GM21367 (cell line): ENCODE results near the gene NDC1.
"Not testable (repeated sequence)": the region's sequence is repeated elsewhere in the genome, so short reads cannot be mapped to it uniquely, and the experiment has no call there.

Experiments used
- ATAC-seq: cut with Tn5 transposase; IDR thresholded peaks from one replicate; pipeline ENCODE4 v1.9.1; 2021; ENCODE audit not compliant: unreplicated experiment

Gene NDC1

GRCh38 chr1:53766194-53766742, 71.8 kb downstream of the NDC1 start:
- ATAC-seq = no peak

- ATAC-seq = no peak
These were observed 72.4 kb downstream of the NDC1 start for GRCh38 chr1:53765657-53766056.

DNA sequence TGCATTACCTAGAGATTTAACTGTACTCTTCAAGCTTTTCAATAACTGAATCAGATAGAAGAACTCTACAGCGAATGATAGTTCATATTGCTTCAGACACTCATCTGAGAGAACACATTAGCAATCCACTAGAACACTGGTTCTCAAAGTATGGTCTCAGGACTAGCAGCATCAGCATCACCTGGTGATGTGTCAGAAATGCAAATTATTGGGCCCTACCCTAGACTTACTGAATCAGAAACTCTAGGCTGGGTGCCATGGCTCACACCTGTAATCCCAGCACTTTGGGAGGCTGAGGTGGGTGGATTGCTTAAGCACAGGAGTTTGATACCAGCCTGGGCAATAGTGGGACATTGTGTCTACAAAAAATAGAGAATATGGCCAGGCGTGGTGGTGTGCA, 74.2 kb downstream of the NDC1 start:
- no peak for ATAC-seq

DNA sequence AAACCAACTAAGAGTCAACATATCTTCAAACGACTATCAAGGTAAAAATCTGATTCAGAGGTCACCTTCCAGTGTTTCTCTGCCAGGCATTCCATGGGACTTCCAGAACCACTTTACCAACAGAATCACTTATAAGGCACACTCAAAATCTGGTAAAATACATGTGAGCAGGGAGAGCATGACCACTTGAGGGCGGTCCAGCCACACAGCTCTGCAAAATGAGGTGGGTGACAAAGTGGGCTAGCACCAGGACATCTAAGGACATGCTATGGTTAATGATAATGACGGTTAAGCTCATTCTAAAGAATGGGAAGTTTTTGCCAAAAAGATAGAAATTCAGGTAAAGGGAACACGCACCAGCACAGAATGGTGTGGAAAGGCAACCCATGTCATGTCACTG, 74.6 kb downstream of the NDC1 start:
- no peak for ATAC-seq

DNA sequence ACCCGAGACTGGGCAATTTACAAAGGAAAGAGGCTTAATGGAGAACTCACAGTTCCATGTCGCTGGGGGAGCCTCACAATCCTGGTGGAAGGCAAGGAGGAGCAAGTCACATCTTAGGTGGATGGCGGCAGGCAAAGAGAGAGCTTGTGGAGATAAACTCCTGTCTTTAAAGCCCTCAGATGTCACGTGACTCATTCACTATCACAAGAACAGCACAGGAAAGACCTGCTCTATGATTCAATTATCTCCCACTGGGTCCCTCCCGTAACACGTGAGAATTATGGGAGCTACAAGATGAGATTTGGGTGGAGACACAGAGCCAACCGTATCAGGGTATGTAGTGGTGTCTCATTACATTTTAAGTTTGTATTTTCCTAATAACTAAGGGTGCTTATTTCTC, 77.6 kb downstream of the NDC1 start:
- ATAC-seq = not testable (repeated sequence)

DNA sequence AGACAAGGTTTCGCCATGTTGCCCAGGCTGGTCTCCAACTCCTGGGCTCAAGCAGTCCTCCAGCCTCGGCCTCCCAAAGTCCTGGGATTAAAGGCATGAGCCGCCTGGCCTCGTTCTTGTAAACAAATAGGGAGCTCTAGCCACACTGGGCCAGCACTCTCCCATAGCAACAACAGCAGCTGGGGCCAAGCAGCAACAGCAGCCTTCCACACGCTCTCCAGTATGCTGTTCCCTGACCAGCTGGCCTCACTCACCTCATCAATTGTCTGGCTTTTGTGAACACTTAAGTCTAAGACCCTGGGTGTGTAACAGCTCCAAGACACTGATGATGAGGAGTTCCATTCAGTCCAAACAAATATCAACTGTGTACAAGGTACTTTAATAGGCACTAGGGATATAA, 82.2 kb downstream of the NDC1 start:
- ATAC-seq = no peak

- no peak for ATAC-seq
These were observed 83.4 kb downstream of the NDC1 start for GRCh38 chr1:53754484-53755312.

- no peak for ATAC-seq
These were observed 85.8 kb downstream of the NDC1 start for GRCh38 chr1:53752281-53752680.

DNA sequence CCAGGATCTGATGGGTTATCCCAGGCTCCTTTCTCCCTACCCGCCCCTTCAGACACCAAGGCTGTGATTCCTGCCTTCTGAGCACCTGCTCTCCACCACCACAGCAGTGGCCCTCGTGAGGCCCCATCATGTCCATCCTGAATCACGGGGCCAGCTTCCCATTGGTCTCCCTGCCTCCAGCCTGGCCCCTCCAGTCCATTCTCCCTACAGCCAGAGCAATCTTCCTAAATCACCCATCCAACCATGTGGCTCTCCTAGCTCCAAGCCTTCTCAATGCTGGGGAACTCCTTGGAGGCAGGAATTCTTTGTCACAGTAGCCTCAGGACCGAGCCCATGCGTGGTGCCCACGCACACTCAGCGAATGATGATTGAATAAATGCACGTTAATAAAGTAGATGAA, 90.3 kb downstream of the NDC1 start:
- no peak for ATAC-seq

DNA sequence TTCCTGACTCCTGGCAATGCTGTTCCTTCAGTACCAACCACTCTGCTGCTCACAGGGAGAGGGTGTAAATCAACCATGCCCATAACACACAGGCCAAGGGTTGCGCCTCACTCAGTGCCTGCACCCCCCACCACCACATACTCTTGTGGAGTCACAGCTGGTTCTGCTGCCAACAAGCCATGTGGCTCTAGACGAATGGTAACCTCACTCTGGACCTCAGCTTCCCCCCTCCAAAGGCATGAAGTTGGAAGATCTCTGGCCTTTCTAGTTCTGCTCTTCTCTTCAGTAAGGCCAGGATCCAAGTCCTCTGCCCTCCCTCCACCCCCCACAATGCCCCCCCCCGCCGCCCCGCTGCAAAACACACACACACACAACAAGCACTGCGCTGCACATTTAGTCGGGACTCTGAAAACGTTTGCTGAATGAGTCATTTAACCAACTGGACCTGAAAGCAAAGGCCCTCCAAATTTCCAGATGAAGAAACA, 97.4 kb downstream of the NDC1 start:
- ATAC-seq = no peak

DNA sequence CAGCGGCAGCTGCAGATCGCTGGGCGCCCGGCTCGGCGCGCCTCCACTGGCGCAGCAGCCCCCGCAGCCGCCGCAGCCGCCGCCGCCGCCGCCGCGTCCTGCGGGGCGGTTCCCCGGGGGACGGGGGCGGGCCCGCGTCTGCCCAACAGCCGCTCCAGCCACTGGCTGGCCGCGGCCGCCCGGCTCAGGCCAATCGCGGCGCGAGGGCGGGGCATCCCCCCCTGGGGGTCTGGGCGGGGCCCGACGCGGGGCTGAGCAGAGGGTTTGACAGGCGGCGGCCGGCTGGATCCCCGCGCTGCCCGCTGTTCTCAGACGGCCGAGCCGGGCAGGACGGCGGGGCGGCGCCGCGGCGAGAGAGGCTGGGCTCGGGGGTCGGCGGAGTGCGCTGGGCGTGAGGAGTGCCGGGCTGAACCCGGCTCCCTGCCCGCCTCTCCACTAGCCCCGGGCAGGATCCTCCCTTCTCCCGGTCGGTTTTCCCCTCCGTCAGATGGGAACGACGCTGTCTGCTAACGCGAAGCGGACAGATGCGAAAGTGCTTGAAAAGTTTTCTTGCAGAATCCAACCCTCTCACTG, 98.9 kb downstream of the NDC1 start, which contains the start of gene GLIS1:
TSS of gene GLIS1 (minus strand) at position 56 of the 573 bp plus-strand sequence. CDS start 1,100 bp downstream, outside the sequence.
- peak; percentile 96 for ATAC-seq

DNA sequence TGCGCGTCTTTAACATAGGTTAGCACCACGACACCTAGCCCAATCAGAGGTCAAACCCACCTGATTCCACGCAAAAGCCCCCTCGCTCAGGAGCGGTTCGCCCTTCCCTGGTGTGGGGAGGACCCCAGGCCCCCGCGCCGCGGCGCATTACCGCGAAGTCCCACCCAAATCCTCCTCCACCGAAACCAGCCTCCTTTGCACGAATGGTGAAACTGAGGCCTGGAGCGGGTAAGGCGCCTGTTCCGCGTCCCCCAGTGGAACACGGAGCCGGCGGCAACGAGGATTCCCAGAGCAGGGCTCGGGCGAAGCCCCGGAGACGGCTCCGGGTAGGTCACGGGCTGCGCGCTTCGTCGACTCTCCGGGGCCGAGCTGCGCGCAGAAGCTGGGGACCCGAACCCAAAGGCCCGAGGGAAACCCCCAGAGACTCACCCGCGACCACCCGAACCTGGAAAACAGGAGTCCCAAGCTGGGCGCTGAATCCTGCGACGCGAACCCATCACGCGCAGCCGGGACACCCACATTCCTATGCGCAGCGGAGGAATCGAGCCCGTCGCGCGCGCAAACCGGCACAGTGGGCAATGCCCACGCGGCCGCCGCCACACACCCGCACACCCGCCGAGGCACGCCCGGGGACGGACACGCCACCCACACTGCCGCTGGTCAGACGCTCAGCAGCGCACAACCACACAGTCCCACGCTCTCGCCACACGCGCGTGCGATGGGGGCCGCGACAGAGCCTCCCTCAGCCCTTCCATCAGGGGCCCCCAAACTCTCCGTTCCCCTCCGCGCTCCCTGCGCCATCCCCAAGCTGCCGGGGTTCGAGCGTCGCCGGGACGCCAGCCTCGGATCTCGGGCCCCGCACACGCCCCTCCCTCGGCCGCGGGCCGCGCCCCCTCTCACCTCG, 99.6 kb downstream of the NDC1 start:
- no peak for ATAC-seq

- no peak for ATAC-seq
These were observed 100.4 kb downstream of the NDC1 start for GRCh38 chr1:53737648-53738204.

- no peak for ATAC-seq
These were observed 101.8 kb downstream of the NDC1 start for GRCh38 chr1:53736290-53736689.

GRCh38 chr1:53735681-53736080, 102.4 kb downstream of the NDC1 start:
- no peak for ATAC-seq

GRCh38 chr1:53735261-53735660, 102.8 kb downstream of the NDC1 start:
- ATAC-seq = no peak

DNA sequence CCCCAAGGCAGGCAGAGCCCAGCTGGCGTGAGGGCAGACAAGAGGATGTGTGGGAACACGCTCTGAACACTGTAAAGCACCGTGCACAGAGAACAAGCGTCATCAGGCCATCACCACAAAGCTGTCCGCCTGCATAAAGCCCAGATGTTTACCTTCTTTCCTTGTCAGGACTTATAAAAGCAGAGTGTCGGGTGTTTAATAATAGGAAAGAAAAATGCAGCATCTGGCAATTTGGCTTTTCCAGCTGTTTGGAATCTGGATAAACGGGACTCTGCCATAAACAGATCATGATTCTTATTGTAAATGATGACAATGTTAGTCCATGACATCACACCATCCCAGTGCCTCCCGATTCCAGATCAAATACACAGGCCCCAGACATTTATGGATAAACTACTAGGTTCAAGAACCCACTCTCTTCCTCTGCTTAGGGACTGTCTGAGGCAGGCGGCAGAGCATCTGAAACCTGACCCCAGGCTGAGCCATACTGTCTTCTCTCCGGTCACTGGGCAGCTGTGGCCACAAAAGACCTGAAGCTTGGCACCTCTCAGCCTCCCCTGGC, 103.4 kb downstream of the NDC1 start:
- no peak for ATAC-seq

GRCh38 chr1:53733975-53734649, 104.0 kb downstream of the NDC1 start:
- ATAC-seq = no peak

DNA sequence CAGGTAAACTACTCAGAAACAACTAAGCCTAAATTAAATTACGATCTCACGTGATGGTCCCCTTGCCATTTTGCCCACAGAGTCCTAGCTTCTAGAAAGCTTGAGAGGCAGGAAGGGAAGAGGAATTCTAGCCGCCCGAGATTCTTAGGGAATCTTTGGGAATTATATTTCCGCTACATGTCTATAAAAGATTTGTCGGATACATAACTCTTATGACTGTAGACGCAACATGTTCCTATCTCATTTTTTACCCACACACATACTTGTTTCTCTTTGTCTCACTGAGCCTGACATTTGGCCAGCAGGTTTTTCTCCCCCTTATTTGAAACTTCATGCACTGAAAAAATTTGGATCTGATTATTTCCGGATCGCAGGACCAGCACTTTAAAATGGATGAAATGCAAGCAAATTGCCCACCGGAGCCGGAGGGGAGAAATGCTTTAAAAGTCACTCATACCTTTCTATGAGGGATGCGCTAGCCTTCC, 104.6 kb downstream of the NDC1 start:
- no peak for ATAC-seq

DNA sequence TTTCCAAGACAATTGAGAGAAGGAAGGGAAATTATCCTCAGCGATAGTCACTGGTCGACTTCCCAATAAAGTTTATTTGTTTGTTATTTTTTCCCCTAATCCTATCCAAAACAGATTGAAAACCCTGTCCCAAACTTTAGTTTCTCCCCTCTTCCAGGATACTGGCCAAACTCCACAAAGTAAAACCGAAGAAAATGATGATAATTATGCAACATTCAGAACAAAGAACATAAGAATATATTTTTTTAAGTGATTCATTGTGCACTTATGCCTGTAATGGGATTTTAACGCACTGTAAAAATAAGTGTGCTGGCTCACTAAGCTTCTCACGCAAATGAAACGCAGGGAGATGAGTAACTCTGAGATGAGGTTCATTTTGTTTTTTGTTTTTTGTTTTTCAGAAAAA, 105.2 kb downstream of the NDC1 start:
- no peak for ATAC-seq
